ENCODE measurements around the gene PDGFA. TPM values are rescaled to one million over a fixed set of nuclear protein-coding genes. Genes with fewer than 3 reads are reported as not detected.

The PDGFA gene
- total RNA-seq (2022; extraction: Qiagen RNA extraction; ENCODE audit: low read depth) = 29.4 to 36.4 TPM (median 32.8 TPM) in 5 replicates

DNA sequence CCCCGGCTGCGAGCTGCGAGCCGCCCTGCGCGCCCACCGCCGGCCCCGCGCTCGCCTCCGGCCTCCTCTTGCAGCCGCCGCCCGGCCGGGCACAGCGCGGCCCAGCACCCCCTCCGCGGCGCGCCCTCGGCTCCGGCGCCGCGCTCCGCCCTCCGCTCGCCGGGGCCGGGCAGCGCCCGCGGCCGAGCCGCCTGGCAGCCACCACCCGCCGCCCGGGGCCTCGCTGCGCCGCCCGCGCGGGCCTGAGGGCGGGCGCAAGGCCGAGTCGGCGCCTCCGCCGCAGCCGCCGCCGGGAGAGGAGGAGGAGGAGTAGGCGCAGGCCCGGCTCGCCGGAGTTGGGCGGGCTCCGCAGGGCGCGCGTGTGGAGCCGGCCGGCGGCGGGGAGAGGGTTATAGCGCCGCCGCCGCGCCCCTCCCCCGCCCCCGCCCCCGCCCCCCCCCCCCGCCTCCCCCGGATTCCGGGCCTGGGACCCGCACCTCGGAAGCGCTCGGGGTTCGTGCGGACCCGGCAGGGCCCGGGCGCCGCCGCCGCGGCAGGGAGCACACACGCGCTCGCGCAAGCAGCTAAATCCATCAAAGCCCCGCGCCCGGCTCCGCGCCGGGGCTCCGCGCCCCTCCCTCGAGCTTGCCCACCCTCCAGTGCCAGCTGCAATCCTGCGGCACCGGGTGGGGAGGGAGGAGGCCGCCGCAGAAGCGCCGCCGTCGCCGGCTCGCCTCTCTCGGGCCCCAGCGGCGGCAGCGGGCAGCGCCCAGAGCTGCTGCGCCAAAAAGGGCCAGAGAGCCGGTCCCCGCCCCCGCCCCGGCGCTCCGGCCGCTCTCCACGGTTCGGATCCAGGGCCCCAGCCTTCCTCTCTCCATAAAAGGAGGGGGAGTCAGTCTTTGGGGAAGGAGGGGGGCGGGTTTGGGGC, at the start of gene PDGFA:
Gene PDGFA (minus strand): TSS at position 363 of the 907 bp plus-strand sequence. CDS start 845 bp downstream, outside the sequence.

Other genes starting within 250 kb of the PDGFA start
- gene FOXL3, start 229.7 kb downstream of the PDGFA start, total RNA-seq (2022; extraction: Qiagen RNA extraction; ENCODE audit: low read depth) = not detected in 5 replicates
- gene DNAAF5, start 206.9 kb upstream of the PDGFA start, total RNA-seq (2022; extraction: Qiagen RNA extraction; ENCODE audit: low read depth) = 36.6 to 49.2 TPM (median 44.1 TPM) in 5 replicates
- gene PRKAR1B, start 207.4 kb upstream of the PDGFA start, total RNA-seq (2022; extraction: Qiagen RNA extraction; ENCODE audit: low read depth) = 23.3 to 30.2 TPM (median 26.5 TPM) in 5 replicates

Data from A549 treated with RU486 at 1 μM for 4 hours (cell line).